ENCODE data around the gene ARAP3. TPM values are rescaled to one million over a fixed set of nuclear protein-coding genes. Genes with fewer than 3 reads are reported as not detected.
A peak's percentile ranks its signal among the peaks of the same experiment; 100 is the strongest.

ARAP3 gene
- polyA plus RNA-seq, 1 donor from 2014 or later, result 1.4 TPM

DNA sequence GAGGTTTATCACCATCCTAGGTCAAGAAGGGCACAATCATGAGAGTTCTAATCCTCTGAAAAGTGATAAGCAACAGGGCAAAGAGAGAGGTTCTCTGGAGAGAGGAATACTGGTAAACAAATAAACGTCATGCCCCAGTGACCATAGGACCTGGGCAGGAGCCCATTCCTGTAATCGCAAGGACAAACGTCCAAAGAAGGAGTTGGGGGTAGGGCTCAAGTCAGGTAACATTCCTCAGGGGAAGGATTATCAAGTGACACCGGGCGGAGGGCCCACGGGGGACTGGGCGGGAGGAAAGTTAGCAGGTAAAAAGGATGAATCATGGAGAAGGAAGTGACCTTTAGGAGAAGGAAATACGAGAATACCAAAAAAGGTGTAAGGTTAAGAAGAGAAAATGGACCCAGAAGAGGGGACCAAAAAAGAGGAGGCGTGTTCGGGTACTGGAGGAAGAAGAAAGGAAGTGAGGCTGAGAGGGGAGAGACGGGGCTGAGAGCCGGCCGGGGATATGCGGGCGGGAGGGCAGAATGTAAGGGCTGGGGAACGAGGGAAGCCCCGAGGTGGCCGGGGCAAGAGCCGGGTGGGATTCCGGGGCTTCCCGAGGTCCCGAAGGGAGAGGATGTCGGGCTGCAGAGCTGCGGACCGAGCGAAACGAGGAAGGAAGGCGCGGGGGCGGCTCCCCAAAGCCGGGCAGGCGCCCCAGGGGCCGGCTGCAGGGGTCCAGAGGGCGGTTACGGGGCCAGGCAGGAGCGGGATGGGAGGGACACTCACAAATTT, 63.8 kb downstream of the ARAP3 start:
- peak; percentile 21 for TF ChIP-seq POLR2AphosphoS5 (IDR thresholded peaks at IDR 0.05)
- TF ChIP-seq, protein P1, sequence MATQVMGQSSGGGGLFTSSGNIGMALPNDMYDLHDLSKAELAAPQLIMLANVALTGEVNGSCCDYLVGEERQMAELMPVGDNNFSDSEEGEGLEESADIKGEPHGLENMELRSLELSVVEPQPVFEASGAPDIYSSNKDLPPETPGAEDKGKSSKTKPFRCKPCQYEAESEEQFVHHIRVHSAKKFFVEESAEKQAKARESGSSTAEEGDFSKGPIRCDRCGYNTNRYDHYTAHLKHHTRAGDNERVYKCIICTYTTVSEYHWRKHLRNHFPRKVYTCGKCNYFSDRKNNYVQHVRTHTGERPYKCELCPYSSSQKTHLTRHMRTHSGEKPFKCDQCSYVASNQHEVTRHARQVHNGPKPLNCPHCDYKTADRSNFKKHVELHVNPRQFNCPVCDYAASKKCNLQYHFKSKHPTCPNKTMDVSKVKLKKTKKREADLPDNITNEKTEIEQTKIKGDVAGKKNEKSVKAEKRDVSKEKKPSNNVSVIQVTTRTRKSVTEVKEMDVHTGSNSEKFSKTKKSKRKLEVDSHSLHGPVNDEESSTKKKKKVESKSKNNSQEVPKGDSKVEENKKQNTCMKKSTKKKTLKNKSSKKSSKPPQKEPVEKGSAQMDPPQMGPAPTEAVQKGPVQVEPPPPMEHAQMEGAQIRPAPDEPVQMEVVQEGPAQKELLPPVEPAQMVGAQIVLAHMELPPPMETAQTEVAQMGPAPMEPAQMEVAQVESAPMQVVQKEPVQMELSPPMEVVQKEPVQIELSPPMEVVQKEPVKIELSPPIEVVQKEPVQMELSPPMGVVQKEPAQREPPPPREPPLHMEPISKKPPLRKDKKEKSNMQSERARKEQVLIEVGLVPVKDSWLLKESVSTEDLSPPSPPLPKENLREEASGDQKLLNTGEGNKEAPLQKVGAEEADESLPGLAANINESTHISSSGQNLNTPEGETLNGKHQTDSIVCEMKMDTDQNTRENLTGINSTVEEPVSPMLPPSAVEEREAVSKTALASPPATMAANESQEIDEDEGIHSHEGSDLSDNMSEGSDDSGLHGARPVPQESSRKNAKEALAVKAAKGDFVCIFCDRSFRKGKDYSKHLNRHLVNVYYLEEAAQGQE (IDR thresholded peaks at IDR 0.05; ENCODE audit: borderline replicate concordance), result no peak
- TF ChIP-seq SMC3 (conservative IDR thresholded peaks at IDR 0.05; ENCODE audit: poor library complexity), result no peak
- TF ChIP-seq EZH2 (IDR thresholded peaks at IDR 0.05; ENCODE audit: borderline replicate concordance, insufficient read depth, low read length, poor library complexity, severe bottlenecking), result no peak
- no peak for TF ChIP-seq MXI1 (conservative IDR thresholded peaks at IDR 0.05; ENCODE audit: poor library complexity, severe bottlenecking)
- no peaks in the 10 kb centered on the region for H3K9me2 ChIP-seq (ENCODE audit: insufficient read depth, low read length)
- H3K36me3 ChIP-seq (ENCODE audit: insufficient read depth, low read length), result no peaks in the 10 kb centered on the region
- peaks cover 24% of the 10 kb centered on the region for H3K79me2 ChIP-seq (replicated peaks; ENCODE audit: insufficient read depth, low read length)
- H3K4me2 ChIP-seq (ENCODE audit: low read length), result peak overlapping the region; percentile 44
- no peaks in the 10 kb centered on the region for H3K9me3 ChIP-seq (ENCODE audit: low read length)
- peak overlapping the region; percentile 76 for H3K9ac ChIP-seq (ENCODE audit: low read length)
- no peaks in the 10 kb centered on the region for H4K20me1 ChIP-seq (ENCODE audit: insufficient read depth)
- H3F3A ChIP-seq (ENCODE audit: insufficient read depth, low read length, poor library complexity, severe bottlenecking), result no peaks in the 10 kb centered on the region
- H3K27ac ChIP-seq (ENCODE audit: low read length), result peak overlapping the region; percentile 17
- H3K27me3 ChIP-seq (ENCODE audit: insufficient read depth, low read depth, low read length), result no peaks in the 10 kb centered on the region
- H3K4me3 ChIP-seq (ENCODE audit: low read length), result peak overlapping the region; percentile 76
- peak overlapping the region; percentile 30 for H2AFZ ChIP-seq (ENCODE audit: low read depth, low read length)

DNA sequence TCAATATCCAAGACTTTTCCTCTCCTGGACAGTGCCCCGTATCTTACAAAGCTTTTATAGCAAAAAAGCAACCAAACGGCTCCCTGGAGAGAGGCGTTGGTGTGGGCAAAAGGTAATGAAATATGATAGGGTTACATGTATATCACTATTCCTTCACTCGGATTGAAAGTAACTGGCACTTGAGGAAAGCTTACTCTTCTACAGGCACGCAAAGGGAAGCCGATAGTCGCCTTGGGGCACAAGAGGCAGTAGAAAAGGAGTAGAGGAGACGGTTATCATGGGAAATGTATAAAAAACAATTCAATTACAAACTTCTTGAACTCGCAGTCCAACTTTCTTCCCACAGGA, 64.4 kb downstream of the ARAP3 start:
- Histone ChIP-seq H3K27ac (ENCODE audit: low read length) (no peak overlapping the region), H3F3A (ENCODE audit: insufficient read depth, low read length, poor library complexity, severe bottlenecking) (no peaks in the 10 kb centered on the region), H2AFZ (ENCODE audit: low read depth, low read length) (no peak overlapping the region), H4K20me1 (ENCODE audit: insufficient read depth) (no peaks in the 10 kb centered on the region), H3K9me2 (ENCODE audit: insufficient read depth, low read length) (no peaks in the 10 kb centered on the region), H3K27me3 (ENCODE audit: insufficient read depth, low read depth, low read length) (no peaks in the 10 kb centered on the region), H3K9ac (ENCODE audit: low read length) (peak overlapping the region; percentile 76), H3K9me3 (ENCODE audit: low read length) (no peaks in the 10 kb centered on the region), H3K79me2 (replicated peaks; ENCODE audit: insufficient read depth, low read length) (peaks cover 27% of the 10 kb centered on the region), H3K4me2 (ENCODE audit: low read length) (peak overlapping the region; percentile 44), H3K4me3 (ENCODE audit: low read length) (peak overlapping the region; percentile 76), H3K36me3 (ENCODE audit: insufficient read depth, low read length) (no peaks in the 10 kb centered on the region)
- TF ChIP-seq TAF1 (IDR thresholded peaks at IDR 0.05; ENCODE audit: low read depth) (no peak), EZH2 (IDR thresholded peaks at IDR 0.05; ENCODE audit: borderline replicate concordance, insufficient read depth, low read length, poor library complexity, severe bottlenecking) (no peak), RAD21 (conservative IDR thresholded peaks at IDR 0.05) (no peak), EP300 (conservative IDR thresholded peaks at IDR 0.05; ENCODE audit: poor library complexity, severe bottlenecking) (no peak), MXI1 (conservative IDR thresholded peaks at IDR 0.05; ENCODE audit: poor library complexity, severe bottlenecking) (no peak), POLR2AphosphoS5 (IDR thresholded peaks at IDR 0.05) (no peak), SMC3 (conservative IDR thresholded peaks at IDR 0.05; ENCODE audit: poor library complexity) (no peak)
- TF ChIP-seq, protein P1 (IDR thresholded peaks at IDR 0.05; ENCODE audit: borderline replicate concordance), result no peak
- TF ChIP-seq, protein P2, sequence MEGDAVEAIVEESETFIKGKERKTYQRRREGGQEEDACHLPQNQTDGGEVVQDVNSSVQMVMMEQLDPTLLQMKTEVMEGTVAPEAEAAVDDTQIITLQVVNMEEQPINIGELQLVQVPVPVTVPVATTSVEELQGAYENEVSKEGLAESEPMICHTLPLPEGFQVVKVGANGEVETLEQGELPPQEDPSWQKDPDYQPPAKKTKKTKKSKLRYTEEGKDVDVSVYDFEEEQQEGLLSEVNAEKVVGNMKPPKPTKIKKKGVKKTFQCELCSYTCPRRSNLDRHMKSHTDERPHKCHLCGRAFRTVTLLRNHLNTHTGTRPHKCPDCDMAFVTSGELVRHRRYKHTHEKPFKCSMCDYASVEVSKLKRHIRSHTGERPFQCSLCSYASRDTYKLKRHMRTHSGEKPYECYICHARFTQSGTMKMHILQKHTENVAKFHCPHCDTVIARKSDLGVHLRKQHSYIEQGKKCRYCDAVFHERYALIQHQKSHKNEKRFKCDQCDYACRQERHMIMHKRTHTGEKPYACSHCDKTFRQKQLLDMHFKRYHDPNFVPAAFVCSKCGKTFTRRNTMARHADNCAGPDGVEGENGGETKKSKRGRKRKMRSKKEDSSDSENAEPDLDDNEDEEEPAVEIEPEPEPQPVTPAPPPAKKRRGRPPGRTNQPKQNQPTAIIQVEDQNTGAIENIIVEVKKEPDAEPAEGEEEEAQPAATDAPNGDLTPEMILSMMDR (IDR thresholded peaks at IDR 0.05; ENCODE audit: poor library complexity, severe bottlenecking), result no peak
